WTC11 (cell line): ENCODE data around the gene DNM3.

Experiments
- CREB1 ChIP-seq: sonication (generic); formaldehyde crosslinking; IDR thresholded peaks from 2 replicates; pipeline ENCODE4 v1.8.0; 2023; ENCODE audit warnings: mild to moderate bottlenecking, missing genetic modification reagents
- KAT7 ChIP-seq: sonication (generic); formaldehyde crosslinking; IDR thresholded peaks from 2 replicates; pipeline ENCODE4 v1.8.1; 2023; ENCODE audit warnings: missing genetic modification reagents, mild to moderate bottlenecking, borderline replicate concordance
- PRRX2 ChIP-seq: fragments of 250-450 bp; sonication (Bioruptor Pico); IDR thresholded peaks from 2 replicates; pipeline ENCODE4 v1.8.0; 2021; ENCODE audit warnings: mild to moderate bottlenecking
- ZNF121 ChIP-seq: sonication (generic); formaldehyde crosslinking; IDR thresholded peaks from 2 replicates; pipeline ENCODE4 v1.8.0; 2023; ENCODE audit warnings: missing genetic modification reagents
- ZNF232 ChIP-seq: sonication (generic); formaldehyde crosslinking; IDR thresholded peaks from 2 replicates; pipeline ENCODE4 v1.8.0; 2022; ENCODE audit warnings: mild to moderate bottlenecking, missing genetic modification reagents
- TF ChIP-seq, protein P1 (sequence below): sonication (generic); formaldehyde crosslinking; IDR thresholded peaks from 2 replicates; pipeline ENCODE4 v1.8.1; 2023; ENCODE audit warnings: mild to moderate bottlenecking, missing genetic modification reagents, moderate library complexity
- TF ChIP-seq, protein P2 (sequence below): fragments of 200-600 bp; IDR thresholded peaks from 2 replicates; pipeline ENCODE4 v1.8.0; 2022; ENCODE audit warnings: antibody characterized with exemption

DNA sequence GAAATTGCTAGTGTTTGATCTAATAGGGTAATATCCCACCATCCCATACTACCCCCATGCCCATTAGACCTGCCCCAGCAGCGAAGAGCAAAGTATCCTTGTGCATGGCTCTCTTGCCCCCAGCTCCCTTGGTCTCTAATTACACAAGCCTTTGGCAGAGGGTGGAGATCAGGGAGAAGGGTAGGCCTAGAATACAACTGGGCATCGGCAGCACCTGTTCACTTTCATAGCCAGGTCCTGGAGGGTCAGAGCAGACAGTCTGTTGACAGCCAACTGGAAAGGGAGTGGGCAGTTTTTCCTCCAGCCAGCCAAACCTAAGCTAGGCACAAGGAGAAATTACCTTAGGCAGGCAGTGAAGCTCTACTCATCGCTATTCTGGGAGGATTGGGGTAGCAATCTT is 605.2 kb downstream of the DNM3 start:
- TF ChIP-seq, protein P1, sequence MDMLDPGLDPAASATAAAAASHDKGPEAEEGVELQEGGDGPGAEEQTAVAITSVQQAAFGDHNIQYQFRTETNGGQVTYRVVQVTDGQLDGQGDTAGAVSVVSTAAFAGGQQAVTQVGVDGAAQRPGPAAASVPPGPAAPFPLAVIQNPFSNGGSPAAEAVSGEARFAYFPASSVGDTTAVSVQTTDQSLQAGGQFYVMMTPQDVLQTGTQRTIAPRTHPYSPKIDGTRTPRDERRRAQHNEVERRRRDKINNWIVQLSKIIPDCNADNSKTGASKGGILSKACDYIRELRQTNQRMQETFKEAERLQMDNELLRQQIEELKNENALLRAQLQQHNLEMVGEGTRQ (CRISPR knock-in tag) = no peak
- TF ChIP-seq KAT7 (CRISPR knock-in tag) = no peak
- no peak for TF ChIP-seq ZNF232 (CRISPR knock-in tag)
- TF ChIP-seq, protein P2, sequence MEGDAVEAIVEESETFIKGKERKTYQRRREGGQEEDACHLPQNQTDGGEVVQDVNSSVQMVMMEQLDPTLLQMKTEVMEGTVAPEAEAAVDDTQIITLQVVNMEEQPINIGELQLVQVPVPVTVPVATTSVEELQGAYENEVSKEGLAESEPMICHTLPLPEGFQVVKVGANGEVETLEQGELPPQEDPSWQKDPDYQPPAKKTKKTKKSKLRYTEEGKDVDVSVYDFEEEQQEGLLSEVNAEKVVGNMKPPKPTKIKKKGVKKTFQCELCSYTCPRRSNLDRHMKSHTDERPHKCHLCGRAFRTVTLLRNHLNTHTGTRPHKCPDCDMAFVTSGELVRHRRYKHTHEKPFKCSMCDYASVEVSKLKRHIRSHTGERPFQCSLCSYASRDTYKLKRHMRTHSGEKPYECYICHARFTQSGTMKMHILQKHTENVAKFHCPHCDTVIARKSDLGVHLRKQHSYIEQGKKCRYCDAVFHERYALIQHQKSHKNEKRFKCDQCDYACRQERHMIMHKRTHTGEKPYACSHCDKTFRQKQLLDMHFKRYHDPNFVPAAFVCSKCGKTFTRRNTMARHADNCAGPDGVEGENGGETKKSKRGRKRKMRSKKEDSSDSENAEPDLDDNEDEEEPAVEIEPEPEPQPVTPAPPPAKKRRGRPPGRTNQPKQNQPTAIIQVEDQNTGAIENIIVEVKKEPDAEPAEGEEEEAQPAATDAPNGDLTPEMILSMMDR = no peak
- no peak for TF ChIP-seq ZNF121
- TF ChIP-seq PRRX2 (CRISPR knock-in tag) = no peak
- TF ChIP-seq CREB1 (CRISPR knock-in tag) = no peak
